Measurements from ENCODE around the gene DNAI4.

Gene DNAI4

DNA sequence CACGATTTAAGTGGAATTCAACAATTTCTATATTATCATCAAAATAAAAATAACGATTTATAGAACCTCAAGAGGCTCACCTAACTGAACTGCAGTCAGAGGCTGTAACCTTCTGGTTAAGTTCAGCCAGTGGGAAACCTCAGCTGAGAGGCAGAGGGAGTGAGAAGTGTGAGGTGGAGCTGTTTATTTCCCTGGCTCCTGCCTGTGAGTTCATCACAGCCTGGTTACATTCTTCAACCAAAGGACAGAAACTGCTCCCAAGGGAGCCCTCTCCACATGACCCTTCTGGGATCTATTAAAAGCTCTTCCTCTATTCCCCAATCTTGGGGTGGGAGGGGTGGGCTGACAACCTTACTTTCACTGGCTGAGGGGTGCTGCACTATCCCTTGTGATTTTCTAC is 150.2 kb downstream of the DNAI4 start:
- FAIRE-seq (no peak), DNase-seq (ENCODE audit: insufficient read length) (no peak)
- TF ChIP-seq POLR2AphosphoS5 (IDR thresholded peaks at IDR 0.05; ENCODE audit: low read depth, low read length) (no peak), TAF1 (IDR thresholded peaks at IDR 0.05; ENCODE audit: borderline replicate concordance, low read depth, low read length) (no peak), POLR2A (IDR thresholded peaks at IDR 0.05; ENCODE audit: low read depth, low read length) (no peak)

DNA sequence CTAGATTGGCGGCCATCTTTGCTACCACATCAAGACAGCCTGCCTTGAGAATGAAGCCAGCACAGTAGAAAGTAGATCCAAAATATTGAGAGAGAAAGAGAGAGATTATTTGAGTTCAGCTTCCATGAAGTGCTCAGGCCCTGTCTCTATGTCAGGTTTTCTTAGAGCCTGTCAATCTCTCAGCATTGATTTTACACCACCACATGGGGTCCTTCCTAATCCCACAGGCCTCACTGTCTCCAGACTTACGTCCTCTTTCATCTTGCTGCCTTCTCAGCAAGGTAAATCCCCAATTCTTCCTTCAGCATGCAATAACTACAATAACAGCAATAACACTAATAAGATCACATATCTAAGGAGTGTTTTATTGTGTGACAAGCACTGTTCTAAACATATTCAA is 151.4 kb downstream of the DNAI4 start:
- TF ChIP-seq TAF1 (IDR thresholded peaks at IDR 0.05; ENCODE audit: borderline replicate concordance, low read depth, low read length) (no peak), POLR2A (IDR thresholded peaks at IDR 0.05; ENCODE audit: low read depth, low read length) (no peak), POLR2AphosphoS5 (IDR thresholded peaks at IDR 0.05; ENCODE audit: low read depth, low read length) (no peak)
- FAIRE-seq (no peak), DNase-seq (ENCODE audit: insufficient read length) (no peak)

DNA sequence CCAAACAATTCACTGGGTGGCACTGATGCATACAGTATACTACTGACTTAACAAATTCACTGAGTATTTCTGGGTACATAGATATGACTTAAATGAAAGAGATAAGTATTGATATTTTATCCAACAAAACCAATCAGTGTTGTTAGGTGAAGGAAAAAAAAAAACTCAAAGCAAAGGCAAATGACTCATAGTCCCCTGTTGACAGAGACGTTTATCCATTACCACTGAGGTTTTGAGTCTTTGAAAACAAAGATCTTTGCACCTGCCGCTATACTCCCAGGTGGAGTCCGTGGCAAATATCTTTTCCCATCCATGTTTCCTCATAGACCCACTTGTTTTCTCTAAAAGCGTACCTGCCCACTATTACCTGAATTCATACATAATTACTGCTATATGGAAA is 154.0 kb downstream of the DNAI4 start:
- no peak for FAIRE-seq
- no peak for TF ChIP-seq POLR2AphosphoS5 (IDR thresholded peaks at IDR 0.05; ENCODE audit: low read depth, low read length)
- TF ChIP-seq TAF1 (IDR thresholded peaks at IDR 0.05; ENCODE audit: borderline replicate concordance, low read depth, low read length), result no peak
- no peak for TF ChIP-seq POLR2A (IDR thresholded peaks at IDR 0.05; ENCODE audit: low read depth, low read length)

DNA sequence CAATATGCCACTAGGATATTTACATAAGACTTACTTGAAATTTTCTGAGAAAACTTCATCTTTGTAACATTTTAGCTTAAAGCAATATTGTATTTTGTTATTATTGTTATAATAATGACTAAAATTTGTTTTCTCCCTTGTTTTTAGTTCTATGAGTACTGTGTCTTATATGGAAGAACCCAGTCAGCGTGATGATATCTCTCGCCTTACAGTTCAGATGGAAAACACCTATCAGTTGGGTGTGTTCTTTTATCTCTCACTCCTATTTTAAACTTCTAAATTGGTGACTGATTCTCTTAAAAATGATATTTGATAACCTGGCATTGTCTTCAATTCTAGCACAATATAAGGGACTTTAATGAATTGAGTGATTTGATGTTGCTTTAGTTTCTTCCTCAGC is 154.4 kb downstream of the DNAI4 start:
- FAIRE-seq, result no peak
- DNase-seq (ENCODE audit: insufficient read length), result no peak
- no peak for TF ChIP-seq POLR2A (IDR thresholded peaks at IDR 0.05; ENCODE audit: low read depth, low read length)
- TF ChIP-seq TAF1 (IDR thresholded peaks at IDR 0.05; ENCODE audit: borderline replicate concordance, low read depth, low read length), result no peak
- no peak for TF ChIP-seq POLR2AphosphoS5 (IDR thresholded peaks at IDR 0.05; ENCODE audit: low read depth, low read length)

More for the DNA sequence above, 154.0 kb downstream of the DNAI4 start:
- no peak for DNase-seq (ENCODE audit: insufficient read length)

DNA sequence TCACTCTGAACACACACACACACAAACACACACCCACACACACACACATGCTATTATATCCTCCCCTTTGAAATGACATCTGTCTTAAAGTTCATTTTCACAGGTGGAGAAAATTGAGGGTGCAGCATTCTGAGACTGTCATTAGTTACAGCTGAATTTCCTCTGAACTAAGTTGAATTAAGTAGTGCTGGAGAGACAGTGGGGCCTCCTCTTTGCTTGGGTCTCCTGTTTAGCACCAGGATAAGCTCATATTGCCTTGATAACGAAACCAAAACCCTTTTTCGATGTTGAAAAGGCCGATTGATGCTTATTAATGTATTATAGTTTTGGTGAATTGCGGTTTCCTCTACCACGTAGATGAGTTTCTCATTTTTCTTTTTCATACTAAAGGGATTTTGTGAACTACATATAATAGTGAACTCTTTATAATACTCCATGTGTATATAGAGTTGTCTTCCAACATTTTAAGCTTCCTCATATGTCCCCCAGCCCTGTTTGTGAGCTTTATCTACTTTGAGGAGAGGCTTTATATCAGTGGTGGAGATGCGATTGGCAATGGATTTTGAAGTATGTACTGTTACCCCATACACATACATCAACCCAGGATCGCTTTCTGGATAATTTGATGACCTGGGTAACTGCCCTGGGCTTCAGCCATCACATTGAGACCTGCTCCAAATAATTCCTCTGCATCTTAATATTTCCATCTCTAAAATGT is 155.0 kb downstream of the DNAI4 start:
- DNase-seq (ENCODE audit: insufficient read length) (no peak), FAIRE-seq (peak; percentile 53)
- TF ChIP-seq POLR2A (IDR thresholded peaks at IDR 0.05; ENCODE audit: low read depth, low read length), result no peak
- TF ChIP-seq TAF1 (IDR thresholded peaks at IDR 0.05; ENCODE audit: borderline replicate concordance, low read depth, low read length), result no peak
- TF ChIP-seq POLR2AphosphoS5 (IDR thresholded peaks at IDR 0.05; ENCODE audit: low read depth, low read length), result no peak

DNA sequence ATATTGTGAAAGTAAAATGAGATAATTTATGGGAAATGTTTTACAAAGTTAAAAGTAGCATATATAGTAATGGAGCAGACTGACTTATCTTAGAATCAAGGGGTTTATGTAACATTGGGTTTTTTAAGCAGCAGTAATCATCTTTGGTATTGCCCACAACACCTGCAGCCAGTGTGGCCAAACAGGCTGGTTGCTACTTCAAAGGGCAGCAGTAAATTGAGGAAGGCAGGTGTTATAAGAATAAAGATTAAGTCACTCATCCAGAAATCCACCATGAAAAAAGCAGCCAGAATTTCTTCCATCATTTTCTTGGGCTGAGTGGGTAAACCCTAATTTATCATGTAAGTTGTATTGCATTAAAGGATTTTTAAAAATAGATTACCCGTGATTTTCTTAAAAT is 155.7 kb downstream of the DNAI4 start:
- DNase-seq (ENCODE audit: insufficient read length), result no peak
- peak; percentile 24 for FAIRE-seq
- TF ChIP-seq POLR2AphosphoS5 (IDR thresholded peaks at IDR 0.05; ENCODE audit: low read depth, low read length) (no peak), POLR2A (IDR thresholded peaks at IDR 0.05; ENCODE audit: low read depth, low read length) (no peak), TAF1 (IDR thresholded peaks at IDR 0.05; ENCODE audit: borderline replicate concordance, low read depth, low read length) (no peak)

DNA sequence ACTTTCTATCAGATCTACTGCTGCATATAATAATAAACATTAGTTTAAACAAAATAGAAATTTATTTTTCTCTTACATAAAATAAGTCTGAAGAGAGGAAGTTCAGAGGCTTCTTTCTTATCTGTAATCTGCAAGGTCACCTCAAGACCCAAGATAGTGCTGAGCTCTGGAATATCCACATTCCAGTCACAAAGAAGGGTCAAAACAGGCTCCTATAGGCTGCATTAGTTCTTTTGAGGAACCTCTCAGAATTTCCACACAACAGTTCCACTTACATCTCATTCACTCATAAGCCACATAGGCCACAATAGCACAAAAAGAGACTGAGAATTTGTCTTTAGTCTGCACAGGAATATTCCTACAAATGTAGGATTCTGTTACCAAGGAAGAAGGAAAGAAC is 157.0 kb downstream of the DNAI4 start:
- no peak for TF ChIP-seq POLR2AphosphoS5 (IDR thresholded peaks at IDR 0.05; ENCODE audit: low read depth, low read length)
- no peak for TF ChIP-seq TAF1 (IDR thresholded peaks at IDR 0.05; ENCODE audit: borderline replicate concordance, low read depth, low read length)
- TF ChIP-seq POLR2A (IDR thresholded peaks at IDR 0.05; ENCODE audit: low read depth, low read length), result no peak
- DNase-seq (ENCODE audit: insufficient read length), result no peak
- FAIRE-seq, result no peak

DNA sequence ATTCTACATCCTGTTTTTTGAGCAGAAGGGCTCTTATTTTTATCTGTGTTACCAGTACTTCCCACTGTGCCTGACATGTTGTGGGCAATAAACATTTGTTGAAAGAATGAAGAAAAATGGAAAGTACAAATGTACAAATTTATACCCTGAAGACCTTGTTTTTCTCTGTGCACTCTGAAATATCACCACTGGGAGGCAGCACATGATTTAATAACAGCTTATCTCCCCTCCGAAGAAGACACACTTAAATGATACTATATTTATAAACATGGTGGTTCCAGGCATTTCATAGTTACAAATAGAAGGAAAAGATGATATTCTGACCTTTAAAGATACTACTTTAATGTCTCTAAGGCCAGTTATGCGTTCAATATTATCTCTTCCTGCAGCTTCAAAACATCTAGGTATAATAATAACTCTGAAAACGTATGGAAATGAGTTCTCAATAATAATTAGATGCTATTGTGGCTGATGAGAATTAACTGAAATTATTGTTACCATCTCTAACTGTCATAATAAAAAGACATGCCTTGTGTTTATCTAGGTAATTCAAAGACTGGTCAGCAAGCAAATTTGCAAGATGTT is 159.6 kb downstream of the DNAI4 start:
- no peak for TF ChIP-seq POLR2A (IDR thresholded peaks at IDR 0.05; ENCODE audit: low read depth, low read length)
- no peak for TF ChIP-seq POLR2AphosphoS5 (IDR thresholded peaks at IDR 0.05; ENCODE audit: low read depth, low read length)
- TF ChIP-seq TAF1 (IDR thresholded peaks at IDR 0.05; ENCODE audit: borderline replicate concordance, low read depth, low read length), result no peak
- peak; percentile 89 for FAIRE-seq
- DNase-seq (ENCODE audit: insufficient read length), result no peak

Data from GM12892 (cell line).